Measurements from ENCODE around the gene MRPL37. TPM values are rescaled to one million over a fixed set of nuclear protein-coding genes. Genes with fewer than 3 reads are reported as not detected.

Gene MRPL37
- total and polyA plus RNA-seq, 2 of the 4 experiments (the other 2 are of a cell fraction) = 42.8 to 132 TPM

- no CpG with 5 or more reads among the region's 4 CpGs for WGBS, 2 experiments (ENCODE audit: extremely low coverage in 2 of 2, insufficient read length in 1 of 2)
Measured at GRCh38 chr1:54174106-54174505, 25.9 kb upstream of the MRPL37 start.

More at GRCh38 chr1:54174106-54174505, 25.9 kb upstream of the MRPL37 start:
- intact Hi-C loops (cut with micrococcal nuclease) = no loop called here
- Histone ChIP-seq H3K79me1 (ENCODE audit: low read depth in 1 of 2, low read length in 2 of 2) (no peaks in the 10 kb centered on the region), H3K4me1 (ENCODE audit: control insufficient read depth, insufficient read depth, low read length) (0 out of 2 replicates have a peak, but pooled peaks cover 2% of the 10 kb centered on the region), H2AK9ac (replicated peaks; ENCODE audit: low read depth, low read length, poor library complexity) (no peak overlapping the region), H3K27ac (ENCODE audit: insufficient read depth, low read length) (no peak overlapping the region), H2AK5ac (ENCODE audit: low read depth, low read length) (no peak overlapping the region), H3K23ac (ENCODE audit: low read depth, low read length) (no peak overlapping the region), H3K56ac (ENCODE audit: extremely low read depth, insufficient read depth, low read length) (no peak overlapping the region), H3K4me2 (ENCODE audit: low read depth, low read length) (no peak overlapping the region), H2AFZ (replicated peaks; ENCODE audit: low read length, poor library complexity) (no peak overlapping the region), H4K20me1 (ENCODE audit: insufficient read depth, low read length) (no peaks in the 10 kb centered on the region), H3K4ac (ENCODE audit: low read depth, low read length) (no peak overlapping the region), H3K14ac (replicated peaks; ENCODE audit: low read depth, low read length) (no peak overlapping the region), H4K5ac (ENCODE audit: low read depth, low read length) (no peak overlapping the region), H2BK15ac (ENCODE audit: low read depth, low read length) (no peak overlapping the region), H2BK20ac (ENCODE audit: low read depth, low read length) (no peak overlapping the region), H4K91ac (ENCODE audit: insufficient read depth, low read depth, low read length) (no peak overlapping the region), H3K36me3 (ENCODE audit: control insufficient read depth, insufficient read depth, low read length) (peaks cover 2% of the 10 kb centered on the region; the same call in 1 of the 2 replicates), H3K27me3 (ENCODE audit: control insufficient read depth, insufficient read depth, low read length) (no peaks in the 10 kb centered on the region), H3K9me1 (ENCODE audit: insufficient read depth, low read length) (no peaks in the 10 kb centered on the region), H2BK5ac (ENCODE audit: low read depth, low read length, poor library complexity, severe bottlenecking) (no peak overlapping the region), H3K9me3 (ENCODE audit: control insufficient read depth, insufficient read depth, low read length) (no peaks in the 10 kb centered on the region), H3K9ac (ENCODE audit: low read depth, low read length) (no peak overlapping the region), H4K8ac (ENCODE audit: low read depth in 2 of 2, low read length in 2 of 2) (no peak overlapping the region), H3K18ac (ENCODE audit: low read depth, low read length) (no peak overlapping the region), H3K4me3 (ENCODE audit: insufficient read depth, low read depth, low read length) (no peak overlapping the region), H2BK120ac (ENCODE audit: low read depth, low read length) (no peak overlapping the region)
- BruUV-seq (replicated peaks) = no TSS peak
- in situ Hi-C loops (cut with MboI; ENCODE audit: low sequenced_read_pairs) = no loop called here
- dilution Hi-C loops (cut with HindIII; ENCODE audit: low sequenced_read_pairs, unreplicated experiment) = no loop called here
- ChIA-PET POLR2A (ENCODE audit: unreplicated experiment) (no interaction called here), CTCF (no interaction called here)
- ATAC-seq (ENCODE audit: low read depth) (no peak), DNase-seq (no peak)
- no peak for TF ChIP-seq MAZ (IDR thresholded peaks at IDR 0.05; ENCODE audit: borderline replicate concordance, low read depth, low read length)
- TF ChIP-seq RCOR1 (IDR thresholded peaks at IDR 0.05; ENCODE audit: insufficient replicate concordance, low read length) = no peak
- TF ChIP-seq RFX5 (IDR thresholded peaks at IDR 0.05; ENCODE audit: low read depth, low read length) = no peak
- no peak for TF ChIP-seq MAFK (IDR thresholded peaks at IDR 0.05; ENCODE audit: low read depth, low read length)
- TF ChIP-seq BHLHE40 (IDR thresholded peaks at IDR 0.05; ENCODE audit: low read depth, low read length) = no peak
- TF ChIP-seq MXI1 (IDR thresholded peaks at IDR 0.05; ENCODE audit: borderline replicate concordance, low read depth, low read length) = no peak
- TF ChIP-seq SMC3 (IDR thresholded peaks at IDR 0.05; ENCODE audit: low read depth, low read length) = no peak
- no peak for TF ChIP-seq RAD21 (IDR thresholded peaks at IDR 0.05; ENCODE audit: low read length)
- TF ChIP-seq FOS (IDR thresholded peaks at IDR 0.05; ENCODE audit: low read depth, low read length) = no peak
- TF ChIP-seq POLR2A (IDR thresholded peaks at IDR 0.05; ENCODE audit: low read depth, low read length) = no peak
- no peak for TF ChIP-seq CEBPB (IDR thresholded peaks at IDR 0.05; ENCODE audit: low read depth, low read length)
- TF ChIP-seq CTCF (conservative IDR thresholded peaks at IDR 0.05; ENCODE audit: low read depth, low read length) = no peak
- no peak for TF ChIP-seq ELK1 (IDR thresholded peaks at IDR 0.05; ENCODE audit: borderline replicate concordance, low read depth, low read length)

Data from IMR-90 (cell line).